Right renal pelvis (tissue), 4 donors: ENCODE measurements around the gene IL4I1. TPM values are rescaled to one million over a fixed set of nuclear protein-coding genes. Genes with fewer than 3 reads are reported as not detected.

ENCODE experiments used
- polyA plus RNA-seq, 4 donors: library from polyadenylated mRNA; unstranded; fragments of 120-200 nt; gene quantifications; one replicate each; pipeline ENCODE4 v1.2.1, GENCODE V29; 2013; ENCODE audit not compliant: insufficient read length in 4 of 4

The IL4I1 gene
- polyA plus RNA-seq, 4 donors: 1.7 to 3.6 (median 2.3) TPM

Other genes starting within 250 kb of the IL4I1 start
- 10 to 100 TPM; 41.2 to 56.3 (median 47.9) TPM for gene IRF3, start 231.0 kb downstream of the IL4I1 start, polyA plus RNA-seq
- gene BCL2L12, start 231.0 kb downstream of the IL4I1 start, polyA plus RNA-seq: 10 to 100 TPM; 20.5 to 32.6 (median 23.9) TPM
- 100 to 1,000 TPM; 196 to 239 (median 211) TPM for gene PRMT1, start 219.6 kb downstream of the IL4I1 start, polyA plus RNA-seq
- 1 to 10 TPM in 3 of 4 donors, under 1 TPM in 1; 0.61 to 1.6 (median 1.3) TPM for gene ADM5, start 207.3 kb downstream of the IL4I1 start, polyA plus RNA-seq
- gene CPT1C, start 205.8 kb downstream of the IL4I1 start, polyA plus RNA-seq: 10 to 100 TPM; 10.3 to 13.3 (median 12.2) TPM
- under 1 TPM in 2 of 4 donors, not detected in 2; 0.11 to 0.38 TPM for gene TSKS, start 133.6 kb downstream of the IL4I1 start, polyA plus RNA-seq
- gene AP2A1, start 129.9 kb downstream of the IL4I1 start, polyA plus RNA-seq: 10 to 100 TPM; 48.7 to 68.2 (median 52.9) TPM
- gene FUZ, start 83.6 kb downstream of the IL4I1 start, polyA plus RNA-seq: 10 to 100 TPM; 29.6 to 40.2 (median 31.7) TPM
- 10 to 100 TPM; 58.8 to 74.9 (median 66.2) TPM for gene MED25, start 78.6 kb downstream of the IL4I1 start, polyA plus RNA-seq
- 100 to 1,000 TPM; 249 to 353 (median 277) TPM for gene PTOV1, start 45.7 kb downstream of the IL4I1 start, polyA plus RNA-seq
- 10 to 100 TPM; 42.7 to 57.9 (median 46.3) TPM for gene PNKP, start 29.3 kb downstream of the IL4I1 start, polyA plus RNA-seq
- 10 to 100 TPM; 30.0 to 43.8 (median 34.2) TPM for gene AKT1S1, start 19.5 kb downstream of the IL4I1 start, polyA plus RNA-seq
- 10 to 100 TPM; 40.4 to 51.4 (median 43.4) TPM for gene TBC1D17, start 19.2 kb downstream of the IL4I1 start, polyA plus RNA-seq
- gene ATF5, start 32.3 kb upstream of the IL4I1 start, polyA plus RNA-seq: 10 to 100 TPM; 22.7 to 26.9 (median 23.8) TPM
- gene NUP62, start 32.6 kb upstream of the IL4I1 start, polyA plus RNA-seq: 10 to 100 TPM; 58.7 to 63.6 (median 61.4) TPM
- gene SIGLEC11, start 64.3 kb upstream of the IL4I1 start, polyA plus RNA-seq: 1 to 10 TPM; 3.4 to 5.1 (median 4.8) TPM
- gene VRK3, start 128.5 kb upstream of the IL4I1 start, polyA plus RNA-seq: 10 to 100 TPM; 47.2 to 51.2 (median 48.2) TPM
- 10 to 100 TPM; 13.4 to 16.1 (median 15.7) TPM for gene ZNF473, start 129.1 kb upstream of the IL4I1 start, polyA plus RNA-seq